NCI-H2029 (cell line): ENCODE measurements around the gene CYP26B1.

ENCODE experiments used
- DNase-seq: peaks from one replicate; lab custom pipeline; 2025; lab: John Stamatoyannopoulos, UW

Gene CYP26B1

GRCh38 chr2:72129681-72130340, 17.9 kb downstream of the CYP26B1 start:
- DNase-seq, result no peak

- DNase-seq, result no peak
Observed at GRCh38 chr2:72128843-72129227, 18.8 kb downstream of the CYP26B1 start.

GRCh38 chr2:72128059-72128842, 19.4 kb downstream of the CYP26B1 start:
- no peak for DNase-seq

- DNase-seq, result no peak
Observed at GRCh38 chr2:72127401-72128058, 20.1 kb downstream of the CYP26B1 start.

- DNase-seq, result no peak
Observed at GRCh38 chr2:72126186-72127100, 21.2 kb downstream of the CYP26B1 start.

- no peak for DNase-seq
Observed at GRCh38 chr2:72124376-72124775, 23.3 kb downstream of the CYP26B1 start.

GRCh38 chr2:72121153-72121552, 26.5 kb downstream of the CYP26B1 start:
- no peak for DNase-seq

GRCh38 chr2:72118951-72119350, 28.7 kb downstream of the CYP26B1 start:
- no peak for DNase-seq

- DNase-seq, result no peak
Observed at GRCh38 chr2:72118386-72118785, 29.3 kb downstream of the CYP26B1 start.

GRCh38 chr2:72117718-72118117, 29.9 kb downstream of the CYP26B1 start:
- DNase-seq, result no peak

GRCh38 chr2:72117029-72117428, 30.6 kb downstream of the CYP26B1 start:
- DNase-seq, result no peak

- no peak for DNase-seq
Observed at GRCh38 chr2:72116081-72116533, 31.6 kb downstream of the CYP26B1 start.

GRCh38 chr2:72115110-72116080, 32.3 kb downstream of the CYP26B1 start:
- no peak for DNase-seq

GRCh38 chr2:72114693-72115051, 33.0 kb downstream of the CYP26B1 start:
- DNase-seq, result no peak

- no peak for DNase-seq
Observed at GRCh38 chr2:72113847-72114692, 33.6 kb downstream of the CYP26B1 start.

GRCh38 chr2:72112981-72113846, 34.4 kb downstream of the CYP26B1 start:
- no peak for DNase-seq

GRCh38 chr2:72112401-72112800, 35.3 kb downstream of the CYP26B1 start:
- no peak for DNase-seq

- no peak for DNase-seq
Observed at GRCh38 chr2:72111061-72111460, 36.6 kb downstream of the CYP26B1 start.

- DNase-seq, result no peak
Observed at GRCh38 chr2:72109904-72110303, 37.8 kb downstream of the CYP26B1 start.
